Testis (tissue), 3 donors: ENCODE measurements around the gene ZNF768. TPM values are rescaled to one million over a fixed set of nuclear protein-coding genes. Genes with fewer than 3 reads are reported as not detected.
"Not testable (repeated sequence)": the region's sequence is repeated elsewhere in the genome, so short reads cannot be mapped to it uniquely, and the experiment has no call there.

Experiments used
- DNase-seq: peaks from one replicate; pipeline ENCODE4 v3.0.0-alpha.2; 2019
- H3K27ac ChIP-seq, 2 donors: fragments of 200-600 bp; sonication (generic); one replicate each; pipeline ENCODE4 v1.5.1; 2019
- H3K27me3 ChIP-seq: fragments of 200-600 bp; sonication (generic); one replicate; pipeline ENCODE4 v1.5.1; 2019
- H3K36me3 ChIP-seq: fragments of 200-600 bp; sonication (generic); one replicate; pipeline ENCODE4 v1.5.1; 2017; ENCODE audit warnings: low read depth; ENCODE audit errors: missing control alignments
- H3K4me1 ChIP-seq: fragments of 200-600 bp; sonication (generic); one replicate; pipeline ENCODE4 v1.5.1; 2019
- H3K4me3 ChIP-seq, 2 donors: fragments of 200-600 bp; sonication (generic); one replicate each; pipeline ENCODE4 v1.5.1; 2017 to 2019
- H3K9me3 ChIP-seq: fragments of 200-600 bp; sonication (generic); one replicate; pipeline ENCODE4 v1.5.1; 2017
- POLR2A ChIP-seq: fragments of 450-650 bp; IDR thresholded peaks from one replicate; pipeline ENCODE4 v1.6.1; 2017; ENCODE audit warnings: antibody characterized with exemption, mild to moderate bottlenecking, moderate library complexity
- WGBS, 2 donors: methylation state at CpG; one replicate each; pipeline ENCODE4 v1.1.5; 2018; 5-methylcytosine and 5-hydroxymethylcytosine counted together
- intact Hi-C: fragments of 100-400 bp; cut with DNase I; formaldehyde crosslinking; loops from one replicate; pipeline ENCODE4 v1.15.1; 2023; ENCODE audit warnings: low total_unique reads
- polyA plus RNA-seq: library from polyadenylated mRNA; stranded (reverse); fragments of 350-450 nt; fragmentation: Illumina TruSeq; extraction: RNeasy Lipid Tissue Mini Kit (QIAGEN cat#74804); gene quantifications from one replicate; pipeline ENCODE4 v1.2.3, GENCODE V29; 2014; ENCODE audit warnings: low read depth, low replicate concordance; ENCODE audit not compliant: insufficient read depth
- total RNA-seq, 2 donors: library from RNA; depleted of rRNA; stranded (reverse); fragments of >200 nt; gene quantifications; one replicate each; pipeline ENCODE4 v1.2.3, GENCODE V29; 2016
- TF ChIP-seq, protein P1 (sequence below), 3 experiments: fragments of 450-650 bp in 2 of 3; fragments of 200-600 bp in 1 of 3; sonication (generic) in 1 of 3; IDR thresholded peaks; one replicate each; pipeline ENCODE4 v1.5.1; 2016 to 2019; ENCODE audit warnings: antibody characterized with exemption in 3 of 3, mild to moderate bottlenecking in 2 of 3, moderate library complexity in 1 of 3

Gene ZNF768
- total and polyA plus RNA-seq, 3 donors from 2014 or later = 52.2 to 64.3 (median 52.3) TPM

DNA sequence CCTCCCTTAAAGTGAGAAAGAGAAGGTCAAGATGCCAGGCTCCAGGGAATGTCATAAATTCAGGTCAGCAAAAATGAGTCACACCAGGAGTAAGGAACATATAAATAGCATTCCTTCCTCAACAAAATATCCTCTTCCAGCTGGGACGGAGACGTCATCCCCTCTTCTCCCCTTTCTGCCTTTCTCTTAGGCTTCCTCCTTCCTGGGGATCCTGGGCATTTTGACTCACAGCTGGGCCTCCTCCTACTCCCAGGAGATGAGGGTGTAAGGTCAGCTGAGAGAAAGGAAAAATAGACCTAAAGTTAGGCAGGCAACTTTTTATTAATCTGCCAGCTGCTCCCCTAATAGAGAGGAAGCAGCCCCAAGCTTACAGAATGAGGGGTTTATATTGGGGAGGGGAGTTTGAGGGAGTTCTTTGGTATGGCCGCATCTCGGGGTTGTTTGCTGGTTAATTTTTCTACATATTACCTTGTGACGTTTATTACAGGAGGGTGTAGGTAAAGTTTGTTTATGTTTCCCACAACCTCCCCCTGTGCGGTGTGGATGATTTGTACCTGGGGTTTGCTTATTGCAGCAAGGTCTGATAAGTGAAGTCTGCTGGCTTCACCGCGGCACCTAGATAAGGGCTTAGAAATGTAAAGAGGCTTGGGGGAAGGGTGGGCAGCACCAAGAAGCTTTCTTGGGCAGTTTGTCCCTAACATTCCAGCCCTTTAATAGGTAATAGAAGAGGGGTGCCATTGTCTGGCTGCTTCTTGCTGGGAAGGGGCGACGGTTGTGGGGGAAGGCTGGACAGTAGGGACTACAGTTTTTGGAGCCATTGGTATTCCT lies 15.3 kb upstream of the ZNF768 start:
- H3K4me3 ChIP-seq = no peak overlapping the region
- H3K9me3 ChIP-seq = no peaks in the 10 kb centered on the region
- TF ChIP-seq, protein P1, sequence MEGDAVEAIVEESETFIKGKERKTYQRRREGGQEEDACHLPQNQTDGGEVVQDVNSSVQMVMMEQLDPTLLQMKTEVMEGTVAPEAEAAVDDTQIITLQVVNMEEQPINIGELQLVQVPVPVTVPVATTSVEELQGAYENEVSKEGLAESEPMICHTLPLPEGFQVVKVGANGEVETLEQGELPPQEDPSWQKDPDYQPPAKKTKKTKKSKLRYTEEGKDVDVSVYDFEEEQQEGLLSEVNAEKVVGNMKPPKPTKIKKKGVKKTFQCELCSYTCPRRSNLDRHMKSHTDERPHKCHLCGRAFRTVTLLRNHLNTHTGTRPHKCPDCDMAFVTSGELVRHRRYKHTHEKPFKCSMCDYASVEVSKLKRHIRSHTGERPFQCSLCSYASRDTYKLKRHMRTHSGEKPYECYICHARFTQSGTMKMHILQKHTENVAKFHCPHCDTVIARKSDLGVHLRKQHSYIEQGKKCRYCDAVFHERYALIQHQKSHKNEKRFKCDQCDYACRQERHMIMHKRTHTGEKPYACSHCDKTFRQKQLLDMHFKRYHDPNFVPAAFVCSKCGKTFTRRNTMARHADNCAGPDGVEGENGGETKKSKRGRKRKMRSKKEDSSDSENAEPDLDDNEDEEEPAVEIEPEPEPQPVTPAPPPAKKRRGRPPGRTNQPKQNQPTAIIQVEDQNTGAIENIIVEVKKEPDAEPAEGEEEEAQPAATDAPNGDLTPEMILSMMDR (IDR thresholded peaks at IDR 0.05) = no peak
- no peak for TF ChIP-seq POLR2A
- WGBS, 2 donors = 64 to 71% methylated on average over 10 of the region's 10 CpGs
- intact Hi-C loops = no loop called here
- no peaks in the 10 kb centered on the region for H3K27me3 ChIP-seq
- no peak for DNase-seq
- H3K27ac ChIP-seq = no peak overlapping the region
- H3K36me3 ChIP-seq = no peaks in the 10 kb centered on the region
- H3K4me1 ChIP-seq = no peaks in the 10 kb centered on the region

DNA sequence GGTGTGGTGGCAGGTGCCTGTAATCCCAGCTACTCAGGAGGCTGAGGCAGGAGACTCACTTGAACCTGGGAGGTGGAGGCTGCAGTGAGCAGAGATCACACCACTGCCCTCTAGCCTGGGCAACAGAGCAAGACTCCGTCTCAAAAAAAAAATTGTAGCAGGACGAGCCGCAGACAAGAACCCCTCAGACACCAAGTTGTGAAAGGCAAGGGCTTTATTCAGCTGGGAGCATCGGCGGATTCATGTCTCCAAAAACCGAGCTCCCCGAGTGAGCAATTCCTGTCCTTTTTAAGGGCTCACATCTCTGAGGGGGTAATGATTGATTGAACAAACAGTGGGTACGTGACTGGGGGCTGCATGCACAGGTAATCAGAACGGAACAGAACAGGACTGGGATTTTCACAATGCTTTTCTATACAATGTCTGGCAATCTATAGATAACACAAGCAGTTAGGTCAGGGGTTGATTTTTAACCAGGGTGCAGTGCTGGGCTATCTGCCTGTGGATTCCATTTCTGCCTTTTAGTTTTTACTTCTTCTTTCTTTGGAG lies 14.6 kb upstream of the ZNF768 start:
- WGBS, 2 donors = 85 to 87% methylated on average over 8 to 9 of the region's 9 CpGs
- H3K27me3 ChIP-seq, H3K4me1 ChIP-seq, H3K4me3 ChIP-seq, DNase-seq, intact Hi-C loops, H3K9me3 ChIP-seq, H3K27ac ChIP-seq, H3K36me3 ChIP-seq: not testable (repeated sequence)

DNA sequence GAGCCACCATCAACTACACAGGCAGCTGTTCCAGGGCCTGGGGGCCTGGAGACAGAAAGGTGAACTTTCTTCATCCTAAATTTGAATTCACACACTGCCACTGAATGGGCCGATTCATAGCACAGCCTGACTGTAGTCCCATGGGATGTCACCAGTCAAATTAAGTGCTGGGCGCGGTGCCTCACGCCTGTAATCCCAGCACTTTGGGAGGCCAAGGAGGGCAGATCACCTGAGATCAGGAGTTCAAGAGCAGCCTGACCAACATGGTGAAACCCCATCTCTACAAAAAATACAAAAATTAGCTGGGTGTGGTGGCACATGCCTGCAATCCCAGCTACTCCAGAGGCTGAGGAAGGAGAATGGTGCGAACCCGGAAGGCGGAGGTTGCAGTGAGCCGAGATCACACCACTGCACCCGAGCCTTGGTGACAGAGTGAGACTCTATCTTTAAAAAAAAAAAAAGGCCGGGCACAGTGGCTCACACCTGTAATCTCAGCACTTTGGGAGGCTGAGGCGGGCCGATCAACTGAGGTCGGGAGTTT lies 13.7 kb upstream of the ZNF768 start:
- H3K4me1 ChIP-seq, intact Hi-C loops, H3K4me3 ChIP-seq: not testable (repeated sequence)

DNA sequence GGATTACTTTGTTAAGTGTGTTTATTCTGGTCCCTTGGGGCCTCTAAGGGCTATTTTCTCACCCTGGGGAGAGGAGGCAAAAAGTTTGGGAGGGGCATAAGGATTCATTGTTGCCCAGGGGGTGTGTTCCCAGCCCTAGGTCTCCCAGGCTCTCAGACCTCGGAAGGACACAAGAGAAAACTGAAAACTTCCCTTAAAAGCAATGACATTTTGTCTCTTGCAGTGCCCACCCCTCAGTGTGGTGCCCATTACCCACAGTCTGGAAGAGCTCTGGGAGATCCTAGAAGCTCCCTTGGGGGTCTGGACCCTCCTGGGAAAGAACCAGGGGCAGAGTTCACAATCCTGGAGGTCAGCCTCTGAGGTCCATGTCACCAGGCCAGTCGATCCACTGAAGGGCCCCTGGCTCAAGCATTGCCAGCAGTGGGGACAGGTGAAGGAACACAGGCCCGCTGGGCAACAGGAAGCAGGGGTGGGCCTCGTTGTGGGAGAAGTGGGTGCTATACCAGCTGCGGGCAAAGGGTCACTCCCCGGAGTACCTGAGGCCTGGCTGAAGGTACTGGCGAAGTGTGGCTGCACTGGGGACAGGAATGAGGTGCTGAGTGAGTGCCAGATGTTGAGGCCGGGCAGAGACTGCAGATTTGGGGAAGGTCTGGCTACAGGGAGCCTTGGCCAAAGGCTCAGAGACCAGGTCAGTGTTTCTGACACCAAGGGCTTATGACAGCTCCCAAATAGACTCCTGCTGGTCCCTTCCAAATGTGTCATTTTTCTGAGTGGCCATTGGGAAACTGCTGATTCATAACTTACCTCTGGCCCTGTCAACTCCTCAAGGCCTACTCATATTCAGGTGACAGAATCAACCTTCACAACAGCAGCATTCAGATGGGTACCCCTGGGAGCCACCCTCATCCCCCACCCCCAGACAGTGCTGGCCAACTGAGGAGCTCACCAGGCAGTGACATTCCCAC lies 12.9 kb upstream of the ZNF768 start:
- H3K27ac ChIP-seq = no peak overlapping the region
- TF ChIP-seq, protein P1 (IDR thresholded peaks at IDR 0.05) = no peak
- TF ChIP-seq POLR2A = no peak
- H3K27me3 ChIP-seq = no peaks in the 10 kb centered on the region
- H3K36me3 ChIP-seq = no peaks in the 10 kb centered on the region
- DNase-seq = no peak
- H3K9me3 ChIP-seq = no peaks in the 10 kb centered on the region
- no peak overlapping the region for H3K4me3 ChIP-seq
- peaks cover 4% of the 10 kb centered on the region for H3K4me1 ChIP-seq
- 87 to 90% methylated on average over 8 of the region's 8 CpGs for WGBS, 2 donors
- intact Hi-C loops = no loop called here

More for the DNA sequence above, 13.7 kb upstream of the ZNF768 start:
- not testable (repeated sequence) for H3K36me3 ChIP-seq, H3K9me3 ChIP-seq, DNase-seq, H3K27me3 ChIP-seq, H3K27ac ChIP-seq
- 89 to 90% methylated on average over 13 of the region's 13 CpGs for WGBS, 2 donors

DNA sequence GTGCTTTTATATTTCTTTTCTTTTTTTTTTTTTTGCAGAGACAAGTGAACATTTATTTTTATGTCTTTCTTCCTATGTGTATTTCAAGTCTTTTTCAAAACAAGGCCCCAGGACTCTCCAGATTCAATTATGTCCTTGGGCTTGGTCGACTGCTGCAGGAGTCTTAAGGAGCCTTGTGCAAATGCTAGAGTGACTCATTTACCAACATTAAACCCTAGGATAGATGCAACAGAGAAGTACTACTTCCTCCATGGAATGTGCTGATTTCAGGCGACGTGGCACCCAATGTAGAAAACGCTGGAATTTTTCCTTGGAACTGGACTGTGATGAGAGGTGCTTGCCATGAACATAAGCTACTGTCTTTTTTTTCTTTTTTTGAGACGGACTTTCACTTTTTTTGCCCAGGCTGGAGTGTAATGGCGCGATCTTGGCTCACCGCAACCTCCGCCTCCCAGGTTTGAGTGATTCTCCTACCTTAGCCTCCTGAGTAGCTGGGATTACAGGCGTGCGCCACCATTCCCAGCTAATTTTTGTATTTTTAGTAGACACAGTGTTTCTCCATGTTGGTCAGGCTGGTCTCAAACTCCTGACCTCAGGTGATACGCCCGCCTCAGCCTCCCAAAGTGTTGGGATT lies 10.1 kb upstream of the ZNF768 start:
- H3K36me3 ChIP-seq, H3K4me3 ChIP-seq, H3K27ac ChIP-seq, H3K4me1 ChIP-seq, intact Hi-C loops, H3K9me3 ChIP-seq, H3K27me3 ChIP-seq, DNase-seq: not testable (repeated sequence)
- WGBS, 2 donors = 90 to 91% methylated on average over 13 of the region's 13 CpGs
